Fibroblast of skin of back (primary cell): ENCODE results near the gene BUD23. TPM values are rescaled to one million over a fixed set of nuclear protein-coding genes. Genes with fewer than 3 reads are reported as not detected.
"Not testable (repeated sequence)": the region's sequence is repeated elsewhere in the genome, so short reads cannot be mapped to it uniquely, and the experiment has no call there.

Experiments used
- DNase-seq: peaks from one replicate; pipeline ENCODE4 v3.0.0-alpha.2; 2013
- polyA plus RNA-seq, 2 experiments: library from polyadenylated mRNA; unstranded; fragments of 120-200 nt; gene quantifications; one replicate each; pipeline ENCODE4 v1.2.1, GENCODE V29; 2013; ENCODE audit not compliant: insufficient read length in 2 of 2

BUD23 gene, protein sequence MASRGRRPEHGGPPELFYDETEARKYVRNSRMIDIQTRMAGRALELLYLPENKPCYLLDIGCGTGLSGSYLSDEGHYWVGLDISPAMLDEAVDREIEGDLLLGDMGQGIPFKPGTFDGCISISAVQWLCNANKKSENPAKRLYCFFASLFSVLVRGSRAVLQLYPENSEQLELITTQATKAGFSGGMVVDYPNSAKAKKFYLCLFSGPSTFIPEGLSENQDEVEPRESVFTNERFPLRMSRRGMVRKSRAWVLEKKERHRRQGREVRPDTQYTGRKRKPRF
- 93.6 TPM for polyA plus RNA-seq (2013, experiment 1 of 2; ENCODE audit: insufficient read length)
- 71.0 TPM for polyA plus RNA-seq (2013, experiment 2 of 2; ENCODE audit: insufficient read length)

DNA sequence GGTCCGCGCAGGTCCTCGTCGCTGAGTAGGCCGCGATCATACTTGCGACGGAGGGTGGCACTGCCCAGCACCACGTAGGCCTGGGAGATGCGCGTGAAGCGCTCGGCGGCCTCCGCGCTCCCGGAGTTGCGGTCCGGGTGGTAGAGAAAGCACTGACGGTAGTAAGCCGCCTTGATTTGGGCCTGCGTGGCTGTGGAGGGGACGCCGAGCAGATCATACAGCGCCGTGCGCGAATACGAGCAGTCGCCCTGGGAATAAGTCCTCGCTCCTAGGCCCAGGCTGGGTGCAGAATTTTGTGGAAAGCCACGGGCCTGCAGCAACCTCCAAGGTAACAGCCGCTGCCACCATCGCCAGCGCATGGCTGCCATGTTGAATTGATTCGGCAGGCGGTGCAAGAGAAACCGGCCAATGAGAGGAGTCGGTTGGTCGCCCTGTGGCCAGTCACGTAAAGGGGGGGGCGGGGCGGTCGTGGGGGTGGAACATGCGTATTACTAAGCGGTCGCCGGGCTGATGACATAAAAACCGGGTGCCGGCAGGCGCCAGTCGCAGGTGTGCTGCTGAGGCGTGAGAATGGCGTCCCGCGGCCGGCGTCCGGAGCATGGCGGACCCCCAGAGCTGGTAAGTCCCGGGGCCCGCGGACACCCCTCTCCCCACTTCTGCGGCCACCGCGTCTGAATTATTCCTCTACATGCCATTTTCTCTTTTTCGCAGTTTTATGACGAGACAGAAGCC lies at the start of gene BUD23, which contains the start of gene DNAJC30:
Gene BUD23, plus strand, starts transcription at position 542 of the 732 bp plus-strand sequence. Its CDS starts 29 bp downstream, at position 571.
Gene DNAJC30, minus strand, starts transcription at position 398 of the 732 bp plus-strand sequence. Its CDS starts 30 bp downstream, at position 368.
- DNase-seq, result peak; percentile 95

DNA sequence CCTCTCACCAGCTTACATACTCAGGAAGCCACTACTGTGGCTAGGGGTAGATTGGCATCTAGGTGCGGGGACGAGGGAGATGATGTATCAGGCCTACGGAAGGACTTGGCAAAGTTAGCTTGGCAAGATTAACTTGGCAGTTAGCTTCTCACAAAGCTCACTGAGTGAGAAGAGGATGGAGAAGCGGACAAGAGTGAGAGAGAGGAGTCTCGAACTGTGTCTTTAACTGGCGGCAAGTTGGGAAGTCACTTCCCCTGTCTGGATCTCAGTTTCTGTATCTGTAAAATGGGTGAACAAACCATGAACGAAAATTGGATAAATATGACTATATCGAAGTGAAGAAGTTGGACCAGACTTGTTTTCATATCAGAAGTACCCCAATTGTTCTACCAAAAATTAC lies 49.6 kb upstream of the BUD23 start:
- DNase-seq, result no peak

DNA sequence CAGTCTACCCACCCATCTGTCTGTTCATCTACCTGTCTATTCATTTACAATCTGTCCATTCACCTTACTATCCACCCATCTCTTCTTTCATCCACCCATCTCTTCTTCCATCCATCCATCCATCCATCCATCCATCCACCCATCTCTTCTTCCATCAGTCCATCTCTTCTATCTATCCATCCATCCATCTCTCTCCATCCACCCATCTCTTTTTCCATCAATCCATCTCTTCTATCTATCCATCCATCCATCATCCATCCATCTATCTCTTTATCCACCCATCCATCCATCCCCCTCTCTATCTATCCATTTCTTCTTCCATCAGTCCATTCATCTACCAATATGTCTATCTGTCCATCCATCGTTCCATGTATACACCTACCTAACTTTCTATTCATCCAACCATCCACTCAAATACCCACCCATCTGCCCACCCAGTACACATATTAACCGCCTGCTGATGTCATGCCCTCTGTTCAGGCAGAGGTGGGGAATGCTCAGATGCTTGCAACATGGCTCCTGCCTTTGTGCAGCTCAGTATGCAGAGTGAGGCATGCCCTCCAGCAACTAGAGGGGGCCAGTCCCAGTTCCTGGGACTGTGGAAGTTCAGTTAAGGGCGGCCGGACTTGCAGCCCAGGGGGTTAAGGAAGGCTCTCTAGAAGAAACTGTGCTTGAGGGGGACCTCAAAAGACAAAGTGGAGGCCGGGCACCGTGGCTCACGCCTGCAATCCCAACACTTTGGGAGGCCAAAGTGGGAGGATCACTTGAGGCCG lies 47.8 kb upstream of the BUD23 start:
- DNase-seq, result no peak

DNA sequence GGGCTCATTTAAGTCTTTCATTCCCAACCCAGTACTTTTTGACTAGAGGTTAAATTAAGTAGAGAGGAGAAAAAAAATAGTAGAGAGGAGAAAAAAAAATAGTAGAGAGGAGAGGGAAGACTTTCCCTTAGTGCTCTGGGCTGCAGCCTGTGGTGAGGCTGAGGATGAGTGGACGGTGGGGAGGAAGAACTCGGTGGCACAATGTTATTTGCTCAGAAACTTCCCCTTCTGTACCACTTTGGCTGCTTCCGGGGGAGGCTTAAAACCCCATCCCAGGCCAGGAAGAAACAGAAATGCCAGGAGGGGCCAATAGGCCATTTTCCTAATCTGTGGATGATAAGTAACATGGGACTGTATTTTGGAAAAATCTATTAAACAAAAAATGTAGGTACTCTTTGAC lies 44.5 kb upstream of the BUD23 start:
- DNase-seq, result no peak

DNA sequence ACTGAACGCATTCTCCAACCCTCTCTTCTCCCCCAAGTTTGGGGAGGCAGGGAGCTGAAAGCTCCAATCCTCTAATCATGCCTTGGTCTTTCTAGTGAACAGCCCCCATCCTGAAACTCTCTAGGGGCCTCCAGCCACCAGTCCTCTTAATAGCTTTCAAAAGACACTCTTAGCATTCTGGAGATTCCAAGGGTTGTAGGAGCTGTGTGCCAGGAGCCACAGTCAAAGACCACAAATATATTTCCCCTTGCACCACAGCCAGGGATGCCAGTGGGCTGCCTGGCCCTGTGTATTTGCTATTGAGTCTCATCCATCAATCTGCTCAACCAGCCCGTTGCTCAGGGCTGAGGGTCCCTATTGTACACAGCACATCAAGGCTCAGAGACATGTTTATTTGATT lies 40.6 kb upstream of the BUD23 start:
- no peak for DNase-seq

DNA sequence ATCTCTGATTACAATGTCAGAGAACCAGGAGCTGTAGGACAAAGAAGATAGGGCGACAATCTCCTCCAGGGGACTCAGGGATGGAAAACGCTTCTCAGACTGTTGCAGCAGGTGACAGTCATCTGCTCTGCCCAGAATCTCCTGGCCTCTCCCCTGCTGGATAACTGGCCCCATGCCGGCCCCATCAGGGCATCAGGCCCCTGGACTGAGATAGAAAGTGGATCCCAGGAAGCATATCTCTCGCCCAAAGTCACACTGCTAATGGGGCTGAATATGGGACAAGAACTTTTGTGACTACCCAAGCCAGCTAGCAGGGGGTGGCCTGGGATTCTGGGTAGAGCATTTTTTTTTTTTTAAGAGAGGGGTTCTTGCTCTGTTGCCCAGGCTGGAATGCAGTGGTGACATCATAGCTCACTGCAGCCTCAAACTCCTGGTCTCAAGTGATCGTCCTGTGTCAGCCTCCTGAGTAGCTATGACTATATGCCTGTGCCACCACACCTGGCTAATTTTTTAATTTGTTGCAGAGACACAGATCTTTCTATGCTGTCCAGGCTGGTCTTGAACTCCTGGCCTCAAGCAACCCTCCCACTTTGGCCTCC lies 38.6 kb upstream of the BUD23 start:
- no peak for DNase-seq

DNA sequence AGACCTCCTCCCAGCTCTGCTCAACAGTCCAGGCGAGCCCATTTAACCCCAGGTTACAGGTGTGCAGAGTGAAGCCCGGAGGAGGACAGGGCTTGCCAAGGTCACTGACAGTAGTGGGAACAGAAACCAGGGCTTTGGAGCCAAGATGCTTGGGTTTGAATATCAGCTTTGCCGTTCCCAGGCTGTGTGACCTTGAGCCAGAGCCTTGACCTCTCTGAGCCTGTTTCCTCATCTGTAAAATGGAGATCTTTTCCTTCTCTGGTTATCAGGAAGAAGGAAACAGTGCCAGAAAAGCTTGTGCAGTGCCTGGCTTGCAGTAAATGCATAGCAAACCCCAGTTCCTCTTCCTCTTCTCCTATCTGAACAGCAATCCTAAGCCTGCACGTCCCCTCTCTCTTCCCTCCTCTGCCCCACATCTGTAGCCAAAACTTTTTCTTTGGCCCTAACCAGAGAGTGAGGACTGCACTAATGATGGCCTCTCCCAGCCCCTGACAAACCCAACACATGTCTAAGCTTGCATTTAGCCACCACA lies 37.7 kb upstream of the BUD23 start:
- no peak for DNase-seq

DNA sequence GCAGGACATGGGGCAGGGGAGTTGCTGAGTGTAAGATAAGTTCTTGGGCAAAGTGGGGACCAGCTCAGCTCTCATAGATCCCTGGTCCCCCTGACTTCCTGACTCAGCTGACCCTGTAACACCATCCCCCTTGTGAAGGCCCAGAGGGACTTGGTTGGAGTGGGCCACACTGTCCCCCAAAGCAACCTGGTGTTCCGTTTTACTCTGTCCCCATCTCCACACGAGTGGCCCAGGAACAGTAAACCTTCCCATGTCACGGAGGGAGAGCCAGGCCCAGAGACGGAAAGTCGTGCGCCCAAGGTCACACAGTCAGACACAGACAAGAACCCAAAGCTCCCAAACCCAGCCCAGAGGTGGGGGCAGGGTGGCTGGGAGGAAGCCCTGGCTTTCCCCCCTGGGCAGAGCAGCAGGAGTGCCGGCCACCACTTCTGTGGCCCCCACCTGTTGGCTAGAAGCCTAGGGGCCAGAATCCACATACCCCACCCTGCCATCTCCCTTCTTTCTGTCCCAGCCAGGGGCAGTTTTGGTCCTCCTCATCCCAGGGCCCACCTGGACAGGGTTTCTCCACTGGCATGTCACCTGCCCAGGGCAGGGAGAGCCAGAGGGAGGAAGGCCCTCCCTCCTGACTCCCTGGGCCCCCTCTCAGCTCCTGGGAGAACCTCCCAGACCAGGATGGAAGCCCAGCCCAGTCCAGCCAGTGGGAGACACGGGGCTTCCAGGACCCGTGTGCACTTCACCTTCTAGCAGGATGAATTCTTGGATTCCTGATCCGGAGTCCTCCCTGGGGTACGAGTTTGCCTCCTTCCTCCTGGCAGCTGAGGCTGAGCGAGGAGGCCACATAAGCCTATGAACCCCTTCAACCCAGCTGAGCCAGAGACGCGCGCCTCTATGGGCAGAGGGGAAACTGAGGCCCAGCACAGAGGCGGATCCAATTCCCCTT lies 36.3 kb upstream of the BUD23 start:
- no peak for DNase-seq

DNA sequence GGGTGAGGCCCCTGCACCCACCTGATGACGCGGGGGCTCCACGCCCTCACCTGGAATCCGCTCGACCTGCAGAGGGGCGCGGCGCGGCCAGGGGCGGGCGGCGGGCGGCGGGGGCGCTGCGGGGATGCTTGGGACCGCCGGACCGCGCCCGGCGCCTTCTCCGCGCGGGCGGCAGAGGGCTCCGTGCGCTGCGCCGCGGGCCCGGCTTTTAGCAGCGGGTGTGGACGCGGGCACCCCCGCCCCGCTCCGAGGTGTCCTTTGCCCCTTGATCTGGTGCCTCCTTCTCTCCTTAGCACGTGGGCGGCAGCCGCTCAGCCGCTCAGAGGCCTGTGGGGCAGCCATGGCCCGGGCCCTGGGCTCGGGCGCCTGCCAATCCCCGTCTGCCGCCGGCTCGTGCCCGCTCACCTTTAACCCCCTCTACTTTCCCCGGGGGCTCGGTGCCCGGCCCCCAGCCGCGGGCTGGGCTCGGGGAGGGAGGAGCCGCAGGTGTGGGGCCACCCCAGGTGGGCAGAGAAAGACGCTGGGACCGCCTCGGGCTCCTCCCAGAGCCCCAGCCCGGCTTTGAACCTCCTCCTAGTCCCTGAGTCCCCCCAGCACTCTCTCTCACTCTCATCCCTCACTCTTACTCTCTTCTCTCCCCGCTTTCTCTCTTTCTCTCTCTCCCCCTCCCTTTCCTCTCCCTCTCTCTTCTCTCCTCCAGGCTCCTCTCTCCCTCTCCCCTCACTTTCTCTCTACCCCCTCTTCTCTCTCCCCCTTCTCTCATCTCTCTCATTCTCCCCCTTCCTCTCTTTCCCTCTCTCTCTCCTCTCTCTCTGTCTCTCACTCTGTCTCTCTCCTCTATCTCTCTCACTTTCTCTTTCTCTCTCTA lies 35.4 kb upstream of the BUD23 start:
- DNase-seq, result no peak

DNA sequence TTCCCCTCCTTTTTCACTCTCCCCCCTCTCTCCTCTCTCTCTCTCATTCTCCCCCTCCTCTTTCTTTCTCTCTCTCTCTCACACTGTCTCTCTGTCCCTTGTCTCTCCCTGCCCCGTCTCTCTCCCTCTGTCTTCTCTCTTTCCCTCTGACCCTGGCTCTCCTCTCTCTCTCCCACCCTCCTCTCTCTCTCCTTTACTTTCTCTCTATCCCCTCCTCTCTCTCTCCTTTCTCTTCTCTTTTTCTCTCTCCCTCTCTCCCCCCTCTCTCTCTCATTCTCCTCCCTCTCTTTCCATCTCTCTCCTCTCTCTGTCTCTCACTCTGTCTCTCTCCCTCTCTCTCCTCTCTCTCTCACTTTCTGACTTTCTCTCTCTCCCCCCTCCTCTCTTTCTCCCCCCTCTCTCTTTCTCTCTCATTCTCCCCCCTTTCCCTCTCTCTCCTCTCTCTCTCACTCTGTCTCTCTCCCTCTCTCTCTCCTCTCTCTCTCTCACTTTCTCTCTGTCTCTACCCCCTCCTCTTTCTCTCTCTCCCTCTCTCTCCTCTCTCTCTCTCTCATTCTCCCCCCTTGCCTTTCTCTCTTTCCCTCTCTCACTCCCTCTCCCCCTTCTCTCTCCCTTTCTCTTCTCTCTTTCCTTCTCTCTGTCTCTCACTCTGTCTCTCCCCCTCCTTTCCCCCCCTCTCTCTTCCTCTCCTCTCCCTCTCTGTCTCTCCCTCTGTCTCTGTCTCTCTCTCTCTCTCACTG lies 34.6 kb upstream of the BUD23 start:
- no peak for DNase-seq

DNA sequence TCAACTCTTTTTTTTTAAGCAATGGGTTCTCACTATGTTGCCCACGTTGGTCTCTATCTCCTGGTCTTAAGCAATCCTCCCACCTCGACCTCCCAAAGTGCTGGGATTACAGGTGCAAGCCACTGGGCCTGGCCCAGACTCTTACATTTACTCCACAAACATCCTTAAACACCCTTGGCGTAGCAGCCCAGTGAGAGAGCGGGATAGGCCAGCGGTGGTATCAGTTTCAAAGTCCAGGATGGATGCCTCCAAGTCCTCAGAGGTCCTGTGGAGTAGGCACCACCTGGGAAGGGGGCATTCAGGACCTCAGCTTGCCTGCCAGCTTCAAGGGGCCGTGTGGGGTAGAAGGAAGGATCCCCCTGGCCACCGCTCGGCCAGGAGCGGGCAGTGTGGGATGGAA lies 33.8 kb upstream of the BUD23 start:
- DNase-seq, result no peak

DNA sequence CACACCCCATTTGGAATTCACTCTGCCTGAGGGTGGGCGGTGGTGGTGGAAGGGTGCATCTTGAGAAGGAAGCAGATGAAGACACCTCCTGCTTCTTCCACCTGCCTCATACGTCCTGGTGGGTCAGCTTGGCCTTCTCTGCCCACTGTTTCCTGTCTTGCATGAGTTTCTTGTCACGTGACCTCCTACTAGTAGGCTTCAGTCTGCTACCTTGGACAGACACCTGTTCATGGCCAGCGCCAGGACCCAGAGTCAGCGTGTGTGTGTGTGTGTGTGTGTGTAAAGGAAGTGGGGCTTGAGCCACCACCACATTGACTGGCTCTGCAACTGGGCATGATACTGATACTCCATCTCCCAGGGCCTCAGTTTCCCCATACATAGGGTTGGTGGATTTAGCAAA lies 32.9 kb upstream of the BUD23 start:
- DNase-seq, result no peak

DNA sequence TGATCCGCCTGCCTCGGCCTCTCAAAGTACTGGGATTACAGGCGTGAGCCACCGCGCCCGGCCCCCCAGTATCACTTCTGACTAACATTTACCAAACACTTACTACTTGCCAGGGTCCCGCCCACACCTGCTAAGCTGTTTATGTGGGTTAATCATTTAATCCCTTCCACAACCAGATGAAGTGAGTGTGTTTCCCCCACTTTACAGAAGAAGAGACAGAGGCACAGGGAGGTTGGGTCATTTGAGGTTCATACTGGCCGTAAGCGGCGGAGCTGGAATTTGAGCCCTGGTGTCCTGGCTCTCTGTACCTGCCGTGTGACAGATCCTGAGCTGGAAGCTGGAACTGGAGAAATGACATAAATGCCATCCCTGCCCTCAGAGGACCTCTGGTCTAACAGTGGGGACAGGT lies 30.9 kb upstream of the BUD23 start:
- no peak for DNase-seq

DNA sequence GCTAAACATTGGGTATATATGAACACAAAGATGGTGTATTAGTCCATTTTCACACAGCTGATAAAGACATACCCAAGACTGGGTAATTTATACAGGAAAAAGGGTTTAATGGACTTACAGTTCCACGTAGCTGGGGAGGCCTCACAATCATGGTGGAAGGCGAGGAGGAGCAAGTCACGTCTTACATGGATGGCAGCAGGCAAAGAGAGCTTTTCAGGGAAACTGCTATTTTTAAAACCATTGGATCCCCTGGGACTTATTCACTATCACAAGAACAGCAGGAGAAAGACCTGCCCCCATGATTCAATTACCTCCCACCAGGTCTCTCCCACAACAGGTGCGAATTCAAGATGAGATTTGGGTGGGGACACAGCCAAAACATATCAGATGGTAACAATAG lies 28.1 kb upstream of the BUD23 start:
- not testable (repeated sequence) for DNase-seq

DNA sequence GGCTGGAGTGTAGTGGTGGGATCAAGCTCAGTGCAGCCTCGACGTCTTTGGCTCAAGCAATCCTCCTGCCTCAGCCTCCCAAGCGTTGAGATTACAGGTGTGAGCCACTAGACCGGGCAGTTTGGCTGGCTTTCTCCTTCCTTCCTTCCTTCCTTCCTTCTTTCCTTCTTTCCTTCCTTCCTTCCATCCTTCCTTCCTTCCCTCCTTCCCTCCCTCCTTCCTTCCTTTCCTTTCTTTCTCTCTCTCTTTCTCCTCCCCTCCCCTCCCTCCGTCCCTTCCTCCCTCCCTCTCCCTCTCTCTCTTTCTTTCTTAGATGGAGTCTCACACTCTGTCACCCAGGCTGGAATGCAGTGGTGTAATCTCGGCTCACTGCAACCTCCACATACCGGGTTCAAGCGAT lies 23.4 kb upstream of the BUD23 start:
- DNase-seq, result no peak

DNA sequence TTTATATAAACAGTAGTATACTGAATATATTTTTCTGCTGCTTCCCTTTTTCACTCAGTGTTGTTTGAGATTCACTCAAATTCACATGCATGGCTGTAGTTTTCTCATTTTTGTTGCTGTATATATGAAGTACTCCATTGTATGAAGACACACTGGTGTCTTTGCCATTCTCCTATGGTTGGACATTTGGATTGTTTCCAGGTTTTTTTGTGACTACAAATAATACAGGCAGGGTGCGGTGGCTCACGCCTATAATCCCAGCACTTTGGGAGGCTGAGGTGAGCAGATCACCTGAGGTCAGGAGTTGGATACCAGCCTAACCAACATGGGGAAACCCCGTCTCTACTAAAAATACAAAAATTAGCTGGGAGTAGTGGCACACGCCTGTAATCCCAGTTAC lies 22.8 kb upstream of the BUD23 start:
- DNase-seq, result not testable (repeated sequence)

DNA sequence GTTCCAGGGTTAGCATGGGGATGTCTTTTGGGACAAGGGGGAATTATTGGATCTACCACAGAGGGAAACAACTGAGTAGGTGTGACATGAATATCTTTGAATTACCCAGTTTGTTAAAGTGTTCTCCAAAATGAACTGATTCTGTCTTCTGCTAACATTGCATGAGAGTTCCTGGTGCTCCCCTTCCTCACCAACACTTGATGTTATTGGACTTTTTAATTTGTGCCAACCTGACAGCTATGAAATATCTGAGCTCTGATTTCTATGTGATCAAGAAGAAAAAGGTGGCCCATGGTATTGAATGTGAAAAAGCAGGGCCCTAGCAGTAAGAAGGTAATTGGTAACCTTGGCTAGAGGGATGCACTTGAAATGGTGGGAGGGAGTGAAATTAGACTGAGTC lies 20.4 kb upstream of the BUD23 start:
- DNase-seq, result no peak

DNA sequence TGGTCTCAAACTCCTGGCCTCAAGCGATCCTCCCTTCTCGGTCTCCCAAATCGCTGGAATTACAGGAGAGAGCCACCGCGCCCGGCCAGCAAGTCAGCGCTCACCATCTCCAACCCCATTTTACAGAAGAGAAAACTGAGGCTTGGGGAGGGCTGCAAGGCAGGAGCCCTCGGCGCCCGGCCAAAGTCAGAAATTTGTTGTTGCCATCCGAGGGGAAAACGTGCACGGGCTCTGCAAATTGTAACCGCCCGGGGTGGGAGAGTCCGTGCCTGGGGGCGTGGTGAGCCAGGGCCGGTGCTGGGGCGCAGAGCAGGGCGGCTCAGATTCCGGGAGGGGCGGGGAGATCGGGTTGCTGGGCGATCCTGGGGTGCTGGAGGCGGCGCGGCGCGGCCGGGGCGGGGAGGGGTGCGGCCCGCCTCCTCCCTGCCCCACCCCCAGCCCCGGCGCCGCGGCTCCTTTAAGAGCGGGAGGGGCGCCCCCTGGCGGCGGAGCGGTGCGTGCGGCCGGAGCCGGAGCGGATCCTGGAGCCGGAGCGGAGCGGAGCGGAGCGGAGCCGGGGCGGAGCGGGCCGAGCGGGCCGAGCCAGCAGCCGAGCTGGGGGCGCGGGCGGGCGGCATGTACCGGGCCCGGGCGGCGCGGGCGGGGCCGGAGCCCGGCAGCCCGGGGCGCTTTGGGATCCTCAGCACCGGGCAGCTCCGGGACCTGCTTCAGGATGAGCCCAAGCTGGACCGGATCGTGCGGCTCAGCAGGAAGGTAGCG lies 15.9 kb upstream of the BUD23 start, which contains the start of gene VPS37D:
Gene VPS37D, plus strand, starts transcription at position 488 of the 759 bp plus-strand sequence. Its CDS starts 128 bp downstream, at position 616.
- peak; percentile 81 for DNase-seq
